ENCODE data around the gene NAA16. TPM values are rescaled to one million over a fixed set of nuclear protein-coding genes. Genes with fewer than 3 reads are reported as not detected.

The NAA16 gene
- total RNA-seq, 2 donors from 2014 or later = 17.6 to 19.9 TPM

DNA sequence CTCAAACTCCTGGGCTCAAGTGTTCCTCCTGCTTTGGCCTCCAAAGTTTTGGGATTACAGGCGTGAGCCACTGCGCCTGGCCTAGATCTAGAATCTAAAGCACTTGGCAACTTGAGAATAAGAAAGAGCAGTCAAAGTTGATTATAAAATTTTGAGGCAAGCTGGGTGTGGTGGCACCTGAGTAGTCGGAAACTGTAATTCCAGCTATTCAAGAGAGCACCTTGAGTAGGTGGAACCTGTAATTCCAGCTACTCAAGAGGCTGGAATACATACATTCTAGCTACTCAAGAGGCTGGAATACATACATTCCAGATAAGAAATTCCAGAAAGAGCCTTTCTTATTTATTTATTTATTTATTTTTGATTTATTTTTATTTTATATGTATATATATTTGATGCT is 8.3 kb upstream of the NAA16 start:
- H3K4me1 ChIP-seq (replicated peaks) = no peaks in the 10 kb centered on the region
- 100% methylated on average over 3 of the region's 3 CpGs for WGBS
- intact Hi-C loops (cut with DNase I) = no loop called here
- DNase-seq (ENCODE audit: low spot score) = no peak
- H3K27me3 ChIP-seq (replicated peaks; ENCODE audit: insufficient read depth) = no peaks in the 10 kb centered on the region
- H3K4me3 ChIP-seq = no peak overlapping the region
- no peak for TF ChIP-seq POLR2A (IDR thresholded peaks at IDR 0.05)
- TF ChIP-seq, protein P1, sequence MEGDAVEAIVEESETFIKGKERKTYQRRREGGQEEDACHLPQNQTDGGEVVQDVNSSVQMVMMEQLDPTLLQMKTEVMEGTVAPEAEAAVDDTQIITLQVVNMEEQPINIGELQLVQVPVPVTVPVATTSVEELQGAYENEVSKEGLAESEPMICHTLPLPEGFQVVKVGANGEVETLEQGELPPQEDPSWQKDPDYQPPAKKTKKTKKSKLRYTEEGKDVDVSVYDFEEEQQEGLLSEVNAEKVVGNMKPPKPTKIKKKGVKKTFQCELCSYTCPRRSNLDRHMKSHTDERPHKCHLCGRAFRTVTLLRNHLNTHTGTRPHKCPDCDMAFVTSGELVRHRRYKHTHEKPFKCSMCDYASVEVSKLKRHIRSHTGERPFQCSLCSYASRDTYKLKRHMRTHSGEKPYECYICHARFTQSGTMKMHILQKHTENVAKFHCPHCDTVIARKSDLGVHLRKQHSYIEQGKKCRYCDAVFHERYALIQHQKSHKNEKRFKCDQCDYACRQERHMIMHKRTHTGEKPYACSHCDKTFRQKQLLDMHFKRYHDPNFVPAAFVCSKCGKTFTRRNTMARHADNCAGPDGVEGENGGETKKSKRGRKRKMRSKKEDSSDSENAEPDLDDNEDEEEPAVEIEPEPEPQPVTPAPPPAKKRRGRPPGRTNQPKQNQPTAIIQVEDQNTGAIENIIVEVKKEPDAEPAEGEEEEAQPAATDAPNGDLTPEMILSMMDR (IDR thresholded peaks at IDR 0.05) = no peak
- TF ChIP-seq POLR2AphosphoS5 (IDR thresholded peaks at IDR 0.05) = no peak
- no peaks in the 10 kb centered on the region for H3K36me3 ChIP-seq
- no peaks in the 10 kb centered on the region for H3K9me3 ChIP-seq
- no peak overlapping the region for H3K27ac ChIP-seq

DNA sequence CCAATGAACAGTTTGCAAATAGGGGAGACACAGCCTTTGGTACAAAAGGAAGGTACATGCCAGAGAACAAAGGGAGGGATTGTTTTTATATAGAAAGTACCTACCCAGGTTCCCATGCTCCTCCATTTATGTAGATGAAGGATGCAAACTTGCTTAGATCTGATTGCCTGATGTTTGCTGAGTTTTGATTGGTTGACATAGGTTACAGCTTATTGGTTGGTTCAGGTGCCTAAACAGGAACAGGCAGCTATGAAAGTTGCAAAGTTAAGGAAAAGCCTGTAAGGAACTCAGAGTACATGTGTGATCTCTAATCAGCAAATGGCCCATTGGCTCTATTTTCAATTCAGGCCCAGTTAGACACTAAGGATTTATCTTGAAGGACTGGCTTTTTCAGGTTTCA is 6.5 kb upstream of the NAA16 start:
- DNase-seq (ENCODE audit: low spot score) = no peak
- no peaks in the 10 kb centered on the region for H3K4me1 ChIP-seq (replicated peaks)
- H3K9me3 ChIP-seq = no peaks in the 10 kb centered on the region
- no peak overlapping the region for H3K27ac ChIP-seq
- H3K36me3 ChIP-seq = no peaks in the 10 kb centered on the region
- TF ChIP-seq POLR2AphosphoS5 (IDR thresholded peaks at IDR 0.05) = no peak
- TF ChIP-seq, protein P1 (IDR thresholded peaks at IDR 0.05) = no peak
- no peak for TF ChIP-seq POLR2A (IDR thresholded peaks at IDR 0.05)
- no peaks in the 10 kb centered on the region for H3K27me3 ChIP-seq (replicated peaks; ENCODE audit: insufficient read depth)
- H3K4me3 ChIP-seq = no peak overlapping the region
- intact Hi-C loops (cut with DNase I) = no loop called here

DNA sequence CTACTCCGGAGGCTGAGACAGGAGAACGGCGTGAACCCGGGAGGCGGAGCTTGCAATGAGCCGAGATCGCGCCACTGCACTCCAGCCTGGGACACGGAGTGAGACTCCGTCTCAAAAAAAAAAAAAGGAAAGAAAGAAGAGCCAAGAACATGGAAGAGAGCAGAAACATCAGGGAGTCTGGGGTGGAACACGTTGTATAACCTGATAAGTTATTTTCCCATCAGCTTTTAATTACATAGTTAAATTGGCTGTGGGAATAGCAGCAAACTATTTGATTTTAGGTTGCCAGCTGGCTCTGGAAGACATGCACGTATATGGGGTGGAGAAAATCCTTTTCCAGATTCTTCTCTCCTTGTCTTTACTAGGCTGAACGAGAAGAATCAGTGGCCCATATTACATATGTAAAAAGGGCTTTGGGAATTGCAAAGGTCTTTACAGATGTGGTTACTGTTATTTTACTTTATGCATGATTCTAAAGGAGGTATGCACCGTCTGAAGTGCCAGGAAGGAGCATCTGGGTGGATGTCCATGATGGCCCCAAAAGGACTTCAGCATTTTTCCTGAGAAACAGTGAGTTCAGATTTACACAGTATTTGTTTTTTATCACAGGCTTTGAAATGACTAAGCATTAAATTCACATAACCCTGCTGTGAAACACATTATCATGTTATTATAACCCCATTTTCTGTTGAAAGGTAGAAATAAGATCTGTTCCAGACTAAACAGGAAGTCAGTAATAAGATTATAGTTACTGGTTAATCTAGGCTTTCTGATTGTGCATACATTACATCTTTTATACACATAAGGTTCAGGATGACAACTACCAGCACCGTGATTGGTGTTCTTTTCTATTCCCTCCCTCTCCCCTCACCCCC is 4.6 kb upstream of the NAA16 start:
- intact Hi-C loops (cut with DNase I) = no loop called here
- peak overlapping the region in 1 of 2 donors; percentile 19 for H3K27ac ChIP-seq
- H3K4me3 ChIP-seq = no peak overlapping the region
- DNase-seq (ENCODE audit: low spot score) = no peak
- H3K9me3 ChIP-seq = no peaks in the 10 kb centered on the region
- WGBS = 50% methylated on average over 15 of the region's 15 CpGs
- no peaks in the 10 kb centered on the region for H3K4me1 ChIP-seq (replicated peaks)
- no peaks in the 10 kb centered on the region for H3K27me3 ChIP-seq (replicated peaks; ENCODE audit: insufficient read depth)
- TF ChIP-seq, protein P1 (IDR thresholded peaks at IDR 0.05) = no peak
- TF ChIP-seq POLR2A (IDR thresholded peaks at IDR 0.05) (no peak), POLR2AphosphoS5 (IDR thresholded peaks at IDR 0.05) (no peak)
- no peaks in the 10 kb centered on the region for H3K36me3 ChIP-seq

DNA sequence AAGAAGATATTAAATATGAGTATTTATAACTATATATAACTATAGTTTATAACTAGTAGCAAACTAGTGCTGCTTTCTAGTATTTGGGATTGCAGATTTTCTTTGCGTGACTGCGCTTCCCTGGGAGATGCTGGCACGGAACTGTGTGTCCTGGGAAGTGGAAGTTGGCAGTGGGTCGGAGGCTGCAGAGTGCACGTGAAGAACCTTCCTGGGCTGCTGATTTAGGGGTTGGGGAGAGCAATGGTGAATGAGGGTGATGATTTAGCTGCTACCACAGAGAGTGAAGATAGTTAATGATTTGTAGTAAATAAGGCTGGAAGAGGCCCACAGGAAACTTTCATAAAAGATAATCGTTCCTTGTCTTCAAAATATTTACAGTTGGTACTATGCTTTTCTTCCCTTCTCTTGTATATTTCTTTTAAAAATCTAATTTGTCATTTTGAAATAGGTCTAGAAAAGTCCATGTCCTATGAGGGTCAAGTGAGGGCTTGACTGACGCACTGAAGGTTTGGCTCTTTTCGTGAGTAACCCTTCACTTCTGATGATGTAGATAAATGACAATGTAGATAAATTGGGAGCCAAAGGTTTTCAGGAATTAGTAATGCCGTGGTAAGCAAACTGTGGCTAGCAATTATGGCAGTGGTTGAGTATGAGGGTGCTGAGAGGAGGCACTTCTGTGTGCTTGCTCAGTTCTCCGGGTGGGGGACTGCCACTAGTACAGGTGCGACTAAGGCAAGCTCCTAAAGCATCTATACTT is 3.0 kb upstream of the NAA16 start:
- H3K27ac ChIP-seq = no peak overlapping the region
- H3K9me3 ChIP-seq = no peaks in the 10 kb centered on the region
- no peak overlapping the region for H3K4me3 ChIP-seq
- intact Hi-C loops (cut with DNase I) = no loop called here
- H3K4me1 ChIP-seq (replicated peaks) = no peaks in the 10 kb centered on the region
- no peak for DNase-seq (ENCODE audit: low spot score)
- 71% methylated on average over 11 of the region's 11 CpGs for WGBS
- no peak for TF ChIP-seq POLR2AphosphoS5 (IDR thresholded peaks at IDR 0.05)
- TF ChIP-seq, protein P1 (IDR thresholded peaks at IDR 0.05) = no peak
- no peak for TF ChIP-seq POLR2A (IDR thresholded peaks at IDR 0.05)
- no peaks in the 10 kb centered on the region for H3K36me3 ChIP-seq
- no peaks in the 10 kb centered on the region for H3K27me3 ChIP-seq (replicated peaks; ENCODE audit: insufficient read depth)
